GM19099 (cell line): ENCODE results near the gene ZNF341.
A peak's percentile ranks its signal among the peaks of the same experiment; 100 is the strongest.

ENCODE experiments used
- POLR2A ChIP-seq: IDR thresholded peaks from 3 replicates; pipeline ENCODE4 v1.6.1; 2011; ENCODE audit warnings: low read depth; ENCODE audit not compliant: insufficient read length; ENCODE audit errors: extremely low read depth

The ZNF341 gene

DNA sequence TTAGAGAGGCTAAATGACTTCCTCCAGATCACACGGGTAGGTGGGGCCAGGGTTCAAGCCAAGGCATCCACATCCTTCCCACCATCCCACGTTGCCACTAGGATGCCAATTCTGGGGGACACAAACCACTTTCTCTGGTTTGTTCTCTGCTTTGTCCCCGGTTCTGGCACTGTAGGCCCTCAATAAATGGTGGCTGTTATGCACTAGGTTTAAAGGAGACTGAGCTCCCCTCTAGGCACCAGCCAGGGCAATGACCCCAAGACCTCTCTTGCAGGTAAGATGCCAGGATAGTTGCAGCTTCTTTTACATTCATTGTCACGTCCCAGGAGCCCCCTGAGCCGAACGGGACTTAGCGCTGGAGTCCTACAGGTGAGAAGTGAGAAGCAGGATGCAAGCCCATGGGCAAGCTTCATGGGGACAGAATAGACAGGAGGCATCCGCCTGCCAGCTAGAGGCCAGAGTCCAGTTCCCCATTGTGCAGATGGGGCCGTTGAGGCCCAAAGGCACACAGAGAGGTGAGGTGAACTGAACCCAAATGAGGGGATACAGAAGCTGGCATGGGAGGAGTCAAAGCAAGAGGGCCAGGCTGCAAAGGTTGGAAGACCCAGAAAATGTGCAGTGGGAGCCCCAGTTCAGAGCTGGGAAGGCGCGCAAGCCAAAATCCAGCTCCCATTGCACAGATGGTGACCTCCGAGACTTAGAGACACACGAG lies 12.4 kb upstream of the ZNF341 start:
- TF ChIP-seq POLR2A = no peak

- TF ChIP-seq POLR2A = peak; percentile 62
Observed at GRCh38 chr20:33719989-33720709, 11.6 kb upstream of the ZNF341 start, which contains the start of gene PXMP4. PXMP4 (minus strand) TSS chr20:33720310; CDS start chr20:33720207, 103 bp downstream.

DNA sequence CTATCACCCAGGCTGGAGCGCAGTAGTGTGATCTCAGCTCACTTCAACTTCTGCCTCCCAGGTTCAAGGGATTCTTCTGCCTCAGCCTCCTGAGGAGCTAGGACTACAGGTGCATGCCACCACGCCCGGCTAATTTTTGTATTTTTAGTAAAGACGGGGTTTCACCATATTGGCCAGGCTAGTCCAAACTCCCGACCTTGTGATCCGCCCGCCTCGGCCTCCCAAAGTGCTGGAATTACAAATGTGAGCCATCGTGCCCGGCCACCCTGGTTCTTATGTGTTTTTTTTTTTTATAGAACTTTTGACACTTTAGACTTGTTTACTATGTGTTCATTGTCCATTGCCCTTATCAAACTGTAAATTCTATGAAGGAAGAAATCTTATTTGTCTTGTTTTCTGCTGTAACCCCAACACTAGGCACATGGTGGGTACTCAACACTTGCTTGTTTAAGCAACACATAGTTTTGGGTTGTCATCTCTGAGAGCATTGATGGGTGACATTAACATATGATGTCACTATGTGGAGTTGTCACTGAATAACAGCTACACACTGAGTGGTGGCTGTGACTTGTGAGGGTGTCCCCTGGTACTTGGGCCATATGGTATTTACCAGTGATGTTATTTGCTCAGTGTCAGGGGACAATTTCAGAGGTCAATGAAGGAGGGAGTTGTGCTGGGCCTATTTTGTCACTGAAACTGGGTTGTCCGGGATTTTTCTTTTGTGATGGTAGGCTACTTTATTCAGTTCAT lies 10.2 kb upstream of the ZNF341 start:
- no peak for TF ChIP-seq POLR2A

- no peak for TF ChIP-seq POLR2A
Observed at GRCh38 chr20:33724439-33725094, 7.2 kb upstream of the ZNF341 start.

DNA sequence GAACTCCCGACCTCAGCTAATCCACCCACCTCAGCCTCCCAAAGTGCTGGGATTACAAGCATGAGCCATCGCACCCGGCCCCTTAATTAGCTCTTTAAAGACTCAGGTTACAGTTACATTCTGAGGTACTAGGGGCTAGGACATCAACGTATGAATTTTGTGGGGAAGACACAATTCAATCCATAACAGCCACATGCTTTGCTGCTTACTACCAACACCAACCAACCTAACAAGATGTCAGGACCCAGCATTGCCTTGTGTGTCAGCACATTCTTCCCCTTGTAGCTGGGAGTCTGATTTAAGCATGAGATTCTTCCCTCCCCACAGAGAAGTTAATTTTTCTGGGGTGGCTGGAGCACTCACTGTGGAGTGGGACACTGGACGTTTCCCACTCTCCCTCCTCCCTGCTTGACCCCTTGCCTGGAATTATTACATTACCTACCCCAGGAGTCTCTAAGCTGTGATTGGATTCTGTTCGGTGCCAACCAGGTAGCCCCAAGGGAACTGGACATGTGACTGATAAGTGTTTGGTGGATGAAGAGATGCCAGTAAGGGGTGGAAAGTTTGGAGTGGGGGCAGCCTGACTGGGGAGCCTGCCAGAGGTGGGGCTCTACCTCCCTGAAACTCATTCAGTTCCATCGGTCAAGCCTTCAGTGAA lies 6.1 kb upstream of the ZNF341 start:
- TF ChIP-seq POLR2A = no peak

DNA sequence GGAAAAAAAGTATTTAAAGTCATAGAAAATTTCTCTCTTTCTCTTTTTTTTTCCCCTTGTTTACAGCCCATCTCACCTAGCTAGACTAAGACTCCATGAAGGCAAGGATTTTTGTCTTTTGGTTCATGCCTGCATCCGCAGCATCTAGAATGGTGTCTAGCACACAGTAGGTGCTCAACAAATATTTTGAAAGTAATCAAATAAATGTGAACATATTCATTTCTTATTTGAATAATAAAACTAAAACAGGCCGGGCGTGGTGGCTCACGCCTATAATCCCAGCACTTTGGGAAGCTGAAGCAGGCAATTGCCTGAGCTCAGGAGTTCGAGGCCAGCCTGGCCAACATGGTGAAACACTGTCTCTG lies 4.7 kb upstream of the ZNF341 start:
- no peak for TF ChIP-seq POLR2A

DNA sequence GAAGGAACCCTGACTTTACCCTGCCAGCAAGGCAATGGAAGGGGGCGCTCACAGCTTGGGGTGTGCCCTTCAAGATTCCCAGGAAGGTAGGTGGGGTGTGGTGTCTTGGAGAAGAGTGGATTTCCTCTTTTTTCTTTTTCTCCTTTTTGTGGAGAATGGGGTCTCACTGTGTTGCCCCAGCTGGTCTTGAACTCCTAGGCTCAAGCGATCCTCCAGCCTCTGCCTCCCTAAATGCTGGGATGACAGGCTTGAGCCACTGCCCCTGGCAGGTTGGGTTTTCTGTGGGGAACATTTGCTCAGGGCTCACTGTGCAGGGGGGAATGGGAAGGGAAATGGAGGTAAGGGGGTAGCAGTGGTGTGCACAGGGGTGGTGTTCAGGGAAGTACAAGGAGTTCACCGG lies 4.0 kb upstream of the ZNF341 start:
- TF ChIP-seq POLR2A = no peak

- no peak for TF ChIP-seq POLR2A
Observed at GRCh38 chr20:33728463-33728862, 3.3 kb upstream of the ZNF341 start.

- TF ChIP-seq POLR2A = no peak
Observed at GRCh38 chr20:33729101-33729500, 2.7 kb upstream of the ZNF341 start.

DNA sequence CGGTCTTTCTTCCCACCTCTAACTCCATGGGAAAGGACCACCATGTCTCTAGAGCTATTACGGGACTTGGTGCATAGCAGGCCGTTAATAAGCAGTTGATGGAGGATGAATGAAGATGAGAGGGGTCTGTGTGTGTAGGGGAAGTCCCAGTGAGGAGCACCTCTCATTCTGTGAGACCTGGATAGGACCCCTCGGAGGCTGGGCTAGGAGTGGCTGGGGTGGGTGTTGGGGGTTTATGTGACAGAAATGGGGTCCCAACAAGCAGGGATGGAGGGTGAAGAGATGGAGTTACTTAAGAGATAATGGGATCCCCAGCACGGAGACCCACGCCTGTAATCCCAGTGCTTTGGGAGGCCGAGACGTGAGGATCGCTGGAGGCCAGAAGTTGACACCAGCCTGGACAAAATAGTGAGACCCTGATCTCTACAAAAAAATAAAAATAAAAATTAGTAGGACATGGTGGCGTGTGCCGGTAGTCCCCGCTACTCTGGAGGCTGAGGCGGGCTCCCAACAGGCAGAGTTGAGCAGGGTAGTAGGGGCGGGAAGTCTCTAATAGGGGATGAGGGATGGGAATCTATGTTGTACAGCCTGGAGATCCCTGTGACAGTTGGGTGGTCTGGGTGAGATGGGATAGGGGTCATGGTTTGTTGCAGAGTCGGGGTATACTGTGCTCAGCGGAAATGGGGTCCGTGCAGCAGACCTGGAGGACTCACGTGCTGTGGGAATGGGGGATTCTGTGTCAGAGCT lies 677 bp upstream of the ZNF341 start:
- no peak for TF ChIP-seq POLR2A

DNA sequence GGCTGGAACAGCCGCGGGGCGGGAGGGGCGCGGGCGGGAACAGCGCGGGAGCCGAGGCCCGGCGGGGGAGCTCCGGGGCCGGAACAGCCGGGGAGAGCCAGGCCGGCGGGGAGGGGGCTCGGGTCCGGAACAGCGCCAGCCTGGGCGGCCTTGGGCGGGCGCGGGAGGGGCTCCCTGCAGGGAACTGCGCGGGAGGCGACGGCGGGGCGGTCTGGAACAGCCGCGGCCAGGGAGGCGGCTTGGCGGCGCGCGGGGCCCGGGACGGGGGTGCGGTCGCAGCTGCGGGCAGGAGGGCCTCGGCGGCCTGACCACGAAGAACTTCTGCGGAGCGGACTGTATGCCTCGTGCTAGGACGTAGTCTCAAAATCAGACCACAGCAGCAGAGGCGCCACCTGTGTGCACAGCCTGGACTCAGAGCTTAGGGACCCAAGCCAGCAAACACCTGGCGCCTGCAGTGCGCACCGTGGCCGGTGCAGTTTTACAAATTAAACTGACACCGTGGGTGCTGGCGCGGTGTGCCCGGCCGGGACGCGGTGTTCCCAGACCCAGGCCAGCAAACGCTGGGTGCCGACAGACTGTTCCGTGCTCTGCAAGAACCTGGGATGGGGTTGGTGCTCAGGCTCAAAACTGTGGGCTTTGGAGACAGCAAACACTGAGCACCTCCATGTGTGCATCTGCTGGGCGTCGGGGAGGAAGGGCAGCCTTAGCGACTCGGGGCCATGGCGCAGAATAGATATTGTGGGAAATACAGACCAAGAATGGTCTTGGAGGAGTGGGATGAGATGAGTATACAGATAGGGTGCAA lies 572 bp downstream of the ZNF341 start:
- TF ChIP-seq POLR2A = peak; percentile 61

GRCh38 chr20:33733654-33734576 lies 2.1 kb downstream of the ZNF341 start:
- peak; percentile 10 for TF ChIP-seq POLR2A

- TF ChIP-seq POLR2A = no peak
Observed at GRCh38 chr20:33736962-33737361, 5.2 kb downstream of the ZNF341 start.

DNA sequence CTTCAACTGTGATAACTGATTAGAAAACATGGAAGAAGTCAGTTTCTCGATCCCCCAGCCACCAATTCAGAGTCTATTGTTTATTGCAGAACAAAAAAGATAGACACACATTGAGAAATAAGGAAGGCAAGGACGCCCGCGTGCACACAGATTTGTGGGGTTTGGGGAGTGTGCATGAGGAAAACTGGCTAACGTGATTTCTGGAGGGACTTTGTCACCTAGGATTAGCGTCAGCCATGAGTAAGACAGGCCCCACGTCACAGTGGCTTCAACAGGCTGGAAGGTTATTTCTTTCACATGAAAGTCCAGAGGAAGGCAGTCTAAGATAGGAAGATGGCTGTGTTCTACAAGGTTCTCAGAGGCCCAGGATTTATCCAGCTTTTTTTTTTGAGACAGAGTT lies 7.7 kb downstream of the ZNF341 start:
- TF ChIP-seq POLR2A = no peak
